ENCODE measurements around the gene GSAP. TPM values are rescaled to one million over a fixed set of nuclear protein-coding genes. Genes with fewer than 3 reads are reported as not detected.

Gene GSAP
- total and polyA plus RNA-seq, 9 of the 15 experiments (the other 6 are each of a cell fraction or from before 2014, with no cell fraction given), result 0.13 TPM; not detected in 8

DNA sequence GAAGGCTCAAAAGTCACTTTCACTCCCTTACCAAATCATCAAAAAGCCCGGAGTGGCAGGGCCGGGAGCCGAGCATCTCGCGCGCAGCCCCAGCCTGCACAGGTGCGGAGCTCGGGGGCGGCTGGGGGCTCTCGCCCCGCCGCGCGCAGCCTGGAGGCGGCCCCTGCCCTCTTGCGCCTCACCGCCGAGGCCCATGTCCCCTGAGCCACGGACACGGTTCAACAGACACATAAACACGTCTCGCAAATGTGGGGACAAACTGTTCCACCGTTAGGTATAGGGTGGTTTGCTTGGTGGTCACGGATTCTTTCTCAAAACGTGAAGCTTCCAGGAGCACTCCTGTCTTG lies 700 bp downstream of the GSAP start (continued):
- TF ChIP-seq TEAD2 (tag; IDR thresholded peaks at IDR 0.05), result no peak
- TF ChIP-seq, protein P1, sequence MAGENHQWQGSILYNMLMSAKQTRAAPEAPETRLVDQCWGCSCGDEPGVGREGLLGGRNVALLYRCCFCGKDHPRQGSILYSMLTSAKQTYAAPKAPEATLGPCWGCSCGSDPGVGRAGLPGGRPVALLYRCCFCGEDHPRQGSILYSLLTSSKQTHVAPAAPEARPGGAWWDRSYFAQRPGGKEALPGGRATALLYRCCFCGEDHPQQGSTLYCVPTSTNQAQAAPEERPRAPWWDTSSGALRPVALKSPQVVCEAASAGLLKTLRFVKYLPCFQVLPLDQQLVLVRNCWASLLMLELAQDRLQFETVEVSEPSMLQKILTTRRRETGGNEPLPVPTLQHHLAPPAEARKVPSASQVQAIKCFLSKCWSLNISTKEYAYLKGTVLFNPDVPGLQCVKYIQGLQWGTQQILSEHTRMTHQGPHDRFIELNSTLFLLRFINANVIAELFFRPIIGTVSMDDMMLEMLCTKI (IDR thresholded peaks at IDR 0.05; ENCODE audit: partially characterized antibody), result no peak
- TF ChIP-seq, protein P2, sequence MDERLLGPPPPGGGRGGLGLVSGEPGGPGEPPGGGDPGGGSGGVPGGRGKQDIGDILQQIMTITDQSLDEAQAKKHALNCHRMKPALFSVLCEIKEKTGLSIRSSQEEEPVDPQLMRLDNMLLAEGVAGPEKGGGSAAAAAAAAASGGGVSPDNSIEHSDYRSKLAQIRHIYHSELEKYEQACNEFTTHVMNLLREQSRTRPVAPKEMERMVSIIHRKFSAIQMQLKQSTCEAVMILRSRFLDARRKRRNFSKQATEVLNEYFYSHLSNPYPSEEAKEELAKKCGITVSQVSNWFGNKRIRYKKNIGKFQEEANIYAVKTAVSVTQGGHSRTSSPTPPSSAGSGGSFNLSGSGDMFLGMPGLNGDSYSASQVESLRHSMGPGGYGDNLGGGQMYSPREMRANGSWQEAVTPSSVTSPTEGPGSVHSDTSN (CRISPR knock-in tag; IDR thresholded peaks at IDR 0.05; ENCODE audit: low read depth), result no peak
- TF ChIP-seq, protein P2 (tag; conservative IDR thresholded peaks at IDR 0.05; ENCODE audit: low read depth), result no peak

DNA sequence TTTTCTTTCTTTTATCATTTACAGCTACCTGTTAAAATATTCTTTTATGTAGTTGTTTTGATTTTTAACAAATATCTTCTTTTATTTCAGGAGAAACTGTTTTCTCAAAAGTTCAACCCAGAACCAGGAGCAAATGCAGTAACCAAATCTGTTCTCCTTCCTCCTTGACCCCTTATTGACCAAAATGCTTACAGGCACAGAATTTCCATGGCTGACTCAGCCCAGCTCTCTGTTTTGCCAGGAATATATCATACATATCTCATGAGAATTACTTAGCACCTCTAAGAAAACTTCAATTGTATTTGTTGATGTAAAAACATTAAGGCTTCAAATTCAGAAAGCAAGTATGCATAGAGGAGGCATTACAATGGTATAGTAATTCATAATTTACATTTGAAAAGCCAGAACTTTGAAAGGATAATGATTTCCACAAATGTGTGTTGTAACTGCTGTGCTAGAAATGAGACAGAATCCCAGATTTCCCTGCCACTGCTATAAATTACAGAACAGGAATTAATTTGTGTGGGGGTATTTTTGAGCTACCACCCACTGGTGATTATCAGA lies 2.2 kb downstream of the GSAP start:
- intact Hi-C loops (cut with micrococcal nuclease), result no loop called here

More for the DNA sequence above, 2.2 kb downstream of the GSAP start:
- no TSS peak for BruUV-seq (replicated peaks)
- peaks cover 0 to 14% of the 10 kb centered on the region in 2 experiments; a peak in 1 of 5 replicates for H3K4me1 ChIP-seq (replicated peaks in 1 of 2; ENCODE audit: control insufficient read depth in 2 of 2, insufficient read depth in 2 of 2, low read length in 2 of 2)
- H3K4me3 ChIP-seq, result no peak overlapping the region
- in situ Hi-C loops (cut with MboI), result no loop called here
- ATAC-seq (no peak), FAIRE-seq (no peak), DNase-seq (ENCODE audit: extremely low read depth in 1 of 4, low spot score in 3 of 4) (no peak)
- no peak overlapping the region for H3K4me2 ChIP-seq (ENCODE audit: insufficient read depth, low read length)
- no peaks in the 10 kb centered on the region for H3K9me3 ChIP-seq (replicated peaks; ENCODE audit: control insufficient read depth, insufficient read depth, low read depth, low read length)
- TF ChIP-seq EP300 (IDR thresholded peaks at IDR 0.05; ENCODE audit: low read length) (no peak), ZNF561 (CRISPR knock-in tag; conservative IDR thresholded peaks at IDR 0.05) (no peak)
- H3K9me1 ChIP-seq (ENCODE audit: control insufficient read depth, insufficient read depth, low read length), result no peaks in the 10 kb centered on the region
- no peaks in the 10 kb centered on the region for H3K36me3 ChIP-seq (ENCODE audit: control insufficient read depth, insufficient read depth, low read length)
- no peaks in the 10 kb centered on the region for H4K20me1 ChIP-seq (replicated peaks; ENCODE audit: control insufficient read depth, insufficient read depth, low read length)
- no peaks in the 10 kb centered on the region for H3K79me2 ChIP-seq (ENCODE audit: control insufficient read depth, insufficient read depth, low read length)
- peaks cover 32 to 48% of the 10 kb centered on the region in 2 experiments for H3K27me3 ChIP-seq (ENCODE audit: control insufficient read depth in 2 of 2, insufficient read depth in 2 of 2, low read length in 2 of 2)
- H3K9ac ChIP-seq (ENCODE audit: insufficient read depth in 1 of 2, low read depth in 2 of 2, low read length in 2 of 2), result no peak overlapping the region
- H2AFZ ChIP-seq (ENCODE audit: low read depth, low read length), result no peak overlapping the region
- no peak overlapping the region for H3K27ac ChIP-seq (ENCODE audit: extremely low read depth, low read depth, low read length)
- ChIA-PET CTCF (ENCODE audit: low intra/inter-chr PET ratio) (no interaction called here), POLR2A (no interaction called here)
